PC-3 (cell line): Measurements from ENCODE around the gene YAE1. TPM values are rescaled to one million over a fixed set of nuclear protein-coding genes. Genes with fewer than 3 reads are reported as not detected.
A peak's percentile ranks its signal among the peaks of the same experiment; 100 is the strongest.

Source experiments
- ATAC-seq: fragments of 200-7000 bp; cut with Tn5 transposase; 2 replicates; pipeline ENCODE4 v1.9.1; 2020; ENCODE audit warnings: mild to moderate bottlenecking, moderate library complexity
- BruUV-seq: library from RNA; stranded (reverse); fragments of 400-500 nt; replicated peaks from 2 replicates; lab custom pipeline; 2021; lab: Mats Ljungman, UMichigan
- CTCF ChIA-PET: fragments of 300-600 bp; sonication (Branson Sonifier 250); formaldehyde crosslinking; loops from one replicate; lab custom pipeline; 2022; ENCODE audit warnings: antibody characterized with exemption; lab: Charles Lee
- POLR2A ChIA-PET: fragments of 300-600 bp; sonication (Branson Sonifier 250); formaldehyde crosslinking; loops from one replicate; lab custom pipeline; 2022; ENCODE audit warnings: antibody characterized with exemption; ENCODE audit not compliant: unreplicated experiment; lab: Charles Lee
- DNase-seq: peaks from one replicate; pipeline ENCODE4 v3.0.0-alpha.2; 2015
- H2AFZ ChIP-seq: fragments of 300-600 bp; sonication (generic); 2 replicates; pipeline ENCODE4 v1.6.0; 2016; ENCODE audit warnings: antibody characterized with exemption, low read length
- H3F3A ChIP-seq: fragments of 300-600 bp; sonication (generic); one replicate; pipeline ENCODE4 v1.6.0; 2017; ENCODE audit warnings: antibody characterized with exemption, low read length, control low read depth, mild to moderate bottlenecking; ENCODE audit not compliant: unreplicated experiment
- H3K27ac ChIP-seq: fragments of 300-600 bp; sonication (generic); 2 replicates; pipeline ENCODE4 v1.5.1; 2016; ENCODE audit warnings: mild to moderate bottlenecking, low read length
- H3K27me3 ChIP-seq: fragments of 300-600 bp; sonication (generic); 2 replicates; pipeline ENCODE4 v1.6.1; 2016; ENCODE audit warnings: low read length, mixed read lengths
- H3K36me3 ChIP-seq: fragments of 300-600 bp; sonication (generic); 2 replicates; pipeline ENCODE4 v1.6.1; 2016; ENCODE audit warnings: low read depth, mixed run types, low read length, mixed read lengths
- H3K4me1 ChIP-seq: fragments of 300-600 bp; sonication (generic); 2 replicates; pipeline ENCODE4 v1.5.1; 2016; ENCODE audit warnings: low read length; ENCODE audit not compliant: insufficient read depth
- H3K4me2 ChIP-seq: fragments of 300-600 bp; sonication (generic); 2 replicates; pipeline ENCODE4 v1.6.0; 2016; ENCODE audit warnings: low read length
- H3K4me3 ChIP-seq: fragments of 300-600 bp; sonication (generic); 2 replicates; pipeline ENCODE4 v1.5.1; 2016; ENCODE audit warnings: mild to moderate bottlenecking, low read length, mixed read lengths
- H3K79me2 ChIP-seq: fragments of 300-600 bp; sonication (generic); 2 replicates; pipeline ENCODE4 v1.6.1; 2017; ENCODE audit warnings: low read length, mixed read lengths
- H3K9ac ChIP-seq: fragments of 300-600 bp; sonication (generic); 2 replicates; pipeline ENCODE4 v1.6.0; 2016; ENCODE audit warnings: mild to moderate bottlenecking, low read length
- H3K9me2 ChIP-seq: fragments of 300-600 bp; sonication (generic); replicated peaks from 2 replicates; pipeline ENCODE4 v1.6.1; 2016; ENCODE audit warnings: mixed run types, low read length, mixed read lengths
- H3K9me3 ChIP-seq: fragments of 300-600 bp; sonication (generic); 2 replicates; pipeline ENCODE4 v1.6.1; 2016; ENCODE audit warnings: low read length, mixed read lengths
- H4K20me1 ChIP-seq: fragments of 300-600 bp; sonication (generic); 2 replicates; pipeline ENCODE4 v1.6.1; 2016; ENCODE audit warnings: low read length, mixed read lengths
- EZH2 ChIP-seq: fragments of 300-600 bp; sonication (generic); IDR thresholded peaks from one replicate; pipeline ENCODE4 v1.6.1; 2017; ENCODE audit warnings: antibody characterized with exemption, mild to moderate bottlenecking, low read length; ENCODE audit not compliant: unreplicated experiment
- EZH2phosphoT487 ChIP-seq: fragments of 300-600 bp; sonication (generic); IDR thresholded peaks from 2 replicates; pipeline ENCODE4 v1.6.1; 2018; ENCODE audit warnings: mild to moderate bottlenecking, antibody characterized with exemption, low read length, borderline replicate concordance
- intact Hi-C: fragments of 100-400 bp; cut with micrococcal nuclease; formaldehyde crosslinking; loops from 2 replicates; pipeline ENCODE4 v1.9.0; 2023
- total RNA-seq: library from RNA; depleted of rRNA; stranded (reverse); fragments of >200 nt; gene quantifications from 2 replicates; pipeline ENCODE4 v1.2.3, GENCODE V29; 2014
- TF ChIP-seq, protein P1 (sequence below): fragments of 300-600 bp; sonication (generic); conservative IDR thresholded peaks from 2 replicates; pipeline ENCODE4 v1.5.1; 2017; ENCODE audit warnings: antibody characterized with exemption, low read depth, mild to moderate bottlenecking, low read length

Gene YAE1
- total RNA-seq, 1 experiment from 2014 or later, result 23.6 TPM

DNA sequence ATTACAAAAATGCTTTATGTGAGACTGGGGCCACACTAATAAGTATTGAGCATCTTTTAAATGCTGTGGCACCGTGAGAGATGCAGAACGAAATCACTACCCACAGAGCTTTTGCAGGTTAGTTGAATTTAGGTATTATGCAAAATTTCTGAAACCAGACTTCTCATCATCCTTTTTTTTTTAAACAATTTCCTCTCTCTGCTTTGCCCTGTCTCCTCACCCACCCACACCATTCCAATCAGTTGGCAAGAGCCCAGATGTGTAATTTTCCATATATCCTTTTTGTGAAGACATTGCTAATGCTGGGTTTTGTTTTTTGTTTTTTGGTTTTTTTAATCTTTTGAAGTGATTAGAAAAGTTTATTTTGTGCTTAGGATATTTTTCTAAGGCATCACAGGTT, 1.1 kb downstream of the YAE1 start:
- Histone ChIP-seq H4K20me1 (no peaks in the 10 kb centered on the region; the same call in 1 of the 2 replicates), H3K27me3 (no peaks in the 10 kb centered on the region), H3K9me2 (no peaks in the 10 kb centered on the region), H3K36me3 (0 out of 2 replicates have a peak, but pooled peaks cover 4% of the 10 kb centered on the region), H3K4me1 (peaks cover 13% of the 10 kb centered on the region), H3K4me3 (peak overlapping the region; percentile 97), H3K9ac (peak overlapping the region; percentile 99), H3F3A (no peaks in the 10 kb centered on the region), H3K4me2 (peak overlapping the region; percentile 99), H2AFZ (no peak overlapping the region), H3K79me2 (peaks cover 18% of the 10 kb centered on the region), H3K27ac (no peak overlapping the region), H3K9me3 (no peaks in the 10 kb centered on the region)
- ATAC-seq, result no peak
- intact Hi-C loops, result no loop called here
- TF ChIP-seq, protein P1, sequence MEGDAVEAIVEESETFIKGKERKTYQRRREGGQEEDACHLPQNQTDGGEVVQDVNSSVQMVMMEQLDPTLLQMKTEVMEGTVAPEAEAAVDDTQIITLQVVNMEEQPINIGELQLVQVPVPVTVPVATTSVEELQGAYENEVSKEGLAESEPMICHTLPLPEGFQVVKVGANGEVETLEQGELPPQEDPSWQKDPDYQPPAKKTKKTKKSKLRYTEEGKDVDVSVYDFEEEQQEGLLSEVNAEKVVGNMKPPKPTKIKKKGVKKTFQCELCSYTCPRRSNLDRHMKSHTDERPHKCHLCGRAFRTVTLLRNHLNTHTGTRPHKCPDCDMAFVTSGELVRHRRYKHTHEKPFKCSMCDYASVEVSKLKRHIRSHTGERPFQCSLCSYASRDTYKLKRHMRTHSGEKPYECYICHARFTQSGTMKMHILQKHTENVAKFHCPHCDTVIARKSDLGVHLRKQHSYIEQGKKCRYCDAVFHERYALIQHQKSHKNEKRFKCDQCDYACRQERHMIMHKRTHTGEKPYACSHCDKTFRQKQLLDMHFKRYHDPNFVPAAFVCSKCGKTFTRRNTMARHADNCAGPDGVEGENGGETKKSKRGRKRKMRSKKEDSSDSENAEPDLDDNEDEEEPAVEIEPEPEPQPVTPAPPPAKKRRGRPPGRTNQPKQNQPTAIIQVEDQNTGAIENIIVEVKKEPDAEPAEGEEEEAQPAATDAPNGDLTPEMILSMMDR, result no peak
- TF ChIP-seq EZH2 (no peak), EZH2phosphoT487 (no peak)
- no peak for DNase-seq
- ChIA-PET CTCF (interaction anchor here (0.9 kb wide), 1 partner anchor 13 kb away, joined by 4 read pairs; no protein-coding TSS in a partner anchor), POLR2A (no interaction called here)
- BruUV-seq, result no TSS peak

DNA sequence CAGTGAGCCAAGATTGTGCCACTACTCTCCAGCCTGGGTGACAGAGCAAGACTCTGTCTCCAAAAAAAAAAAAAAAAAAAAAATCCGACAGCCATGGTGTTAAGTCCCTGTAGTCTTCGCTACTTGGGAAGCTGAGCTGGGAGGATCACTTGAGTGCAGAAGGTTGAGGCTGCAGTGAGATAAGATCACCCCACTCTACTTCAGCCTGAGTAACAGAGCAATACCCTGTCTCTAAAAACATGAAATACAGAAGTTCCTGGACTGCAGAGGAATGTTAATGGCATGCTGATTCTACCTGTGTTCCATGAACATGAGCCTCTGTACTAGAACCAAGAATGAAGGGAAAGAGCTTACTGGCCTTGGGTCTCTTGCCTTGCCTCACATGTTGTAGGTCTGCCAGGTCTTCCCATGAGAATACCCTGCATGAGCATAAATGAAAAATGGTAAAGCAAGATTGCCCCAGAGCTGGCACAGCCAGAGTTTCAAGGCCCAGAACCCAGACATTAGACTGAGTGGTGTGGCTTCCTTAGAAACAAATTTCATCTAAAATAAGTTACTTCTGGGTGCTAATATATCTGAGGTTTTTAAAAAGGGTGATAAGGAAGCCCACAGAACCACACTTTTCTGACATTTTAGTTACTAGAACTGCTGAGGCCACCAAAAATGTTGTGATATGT, 8.6 kb downstream of the YAE1 start:
- DNase-seq (no peak), ATAC-seq (no peak)
- H3K4me3 ChIP-seq, result no peak overlapping the region
- CTCF ChIA-PET, result no interaction called here
- POLR2A ChIA-PET, result no interaction called here
- no peak overlapping the region for H3K9ac ChIP-seq
- H3K27me3 ChIP-seq, result no peaks in the 10 kb centered on the region
- TF ChIP-seq, protein P1, result no peak
- no peak for TF ChIP-seq EZH2
- no peak for TF ChIP-seq EZH2phosphoT487
- no peak overlapping the region for H3K27ac ChIP-seq
- H3K36me3 ChIP-seq, result 0 out of 2 replicates have a peak, but pooled peaks cover 6% of the 10 kb centered on the region
- no peaks in the 10 kb centered on the region for H3K9me3 ChIP-seq
- H3K79me2 ChIP-seq, result no peaks in the 10 kb centered on the region
- no peaks in the 10 kb centered on the region for H3K9me2 ChIP-seq
- H3K4me1 ChIP-seq, result no peaks in the 10 kb centered on the region
- no peaks in the 10 kb centered on the region for H4K20me1 ChIP-seq
- H3K4me2 ChIP-seq, result no peak overlapping the region
- intact Hi-C loops, result no loop called here
- H2AFZ ChIP-seq, result no peak overlapping the region
- BruUV-seq, result no TSS peak
- no peaks in the 10 kb centered on the region for H3F3A ChIP-seq

DNA sequence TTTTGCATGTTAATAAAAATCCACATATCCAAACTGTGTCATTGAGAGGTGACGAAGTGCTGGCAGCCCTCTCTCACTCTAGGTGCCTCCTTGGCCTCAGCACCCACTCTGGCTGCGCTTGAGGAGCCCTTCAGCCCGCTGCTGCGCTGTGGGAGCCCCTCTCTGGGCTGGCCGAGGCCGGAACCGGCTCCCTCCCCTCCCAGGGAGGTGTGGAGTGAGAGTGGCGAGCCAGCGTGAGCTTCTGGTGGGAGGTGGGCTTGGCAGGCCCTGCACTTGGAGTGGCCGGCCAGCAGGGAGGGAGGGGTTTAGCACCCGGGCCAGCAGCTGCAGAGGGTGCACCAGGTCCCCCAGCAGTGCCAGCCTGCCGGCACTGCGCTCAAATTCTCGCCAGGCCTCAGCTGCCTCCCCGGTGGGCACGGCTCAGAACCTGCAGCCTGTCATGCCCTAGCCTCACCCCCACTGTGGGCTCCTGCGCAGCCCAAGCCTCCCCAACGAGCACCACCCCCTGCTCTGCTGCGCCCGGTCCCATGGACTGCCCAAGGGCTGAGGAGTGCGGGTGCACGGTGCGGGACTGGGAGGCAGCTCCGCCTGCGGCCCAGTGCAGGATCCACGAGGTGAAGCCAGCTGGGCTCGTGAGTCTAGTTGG, 11.1 kb downstream of the YAE1 start:
- Histone ChIP-seq H3K9ac (no peak overlapping the region), H3K4me2 (no peak overlapping the region), H3K27me3 (no peaks in the 10 kb centered on the region), H3K36me3 (0 out of 2 replicates have a peak, but pooled peaks cover 1% of the 10 kb centered on the region), H3K9me3 (no peaks in the 10 kb centered on the region), H3F3A (no peaks in the 10 kb centered on the region), H3K27ac (no peak overlapping the region), H3K79me2 (no peaks in the 10 kb centered on the region), H2AFZ (no peak overlapping the region), H3K9me2 (no peaks in the 10 kb centered on the region), H3K4me3 (no peak overlapping the region), H3K4me1 (no peaks in the 10 kb centered on the region), H4K20me1 (no peaks in the 10 kb centered on the region)
- intact Hi-C loops, result no loop called here
- POLR2A ChIA-PET, result no interaction called here
- no TSS peak for BruUV-seq
- no peak for DNase-seq
- no peak for ATAC-seq
- TF ChIP-seq EZH2 (no peak), EZH2phosphoT487 (no peak)
- TF ChIP-seq, protein P1, result no peak
- CTCF ChIA-PET, result no interaction called here
